ENCODE results near the gene CD28. TPM values are rescaled to one million over a fixed set of nuclear protein-coding genes. Genes with fewer than 3 reads are reported as not detected.
"Not testable (repeated sequence)": the region's sequence is repeated elsewhere in the genome, so short reads cannot be mapped to it uniquely, and the experiment has no call there.

The CD28 gene
- total RNA-seq, 2 donors from 2014 or later: 159 to 191 TPM

- no peak for ATAC-seq
- no peak overlapping the region for H3K27ac Mint-ChIP-seq
Measured at GRCh38 chr2:203682688-203683130, 23.7 kb upstream of the CD28 start.

GRCh38 chr2:203683421-203683820 lies 23.0 kb upstream of the CD28 start:
- peaks cover 7 to 11% of the 10 kb centered on the region in 2 donors for H3K36me3 Mint-ChIP-seq
- DNase-seq (ENCODE audit: low spot score in 2 of 2) (no peak), ATAC-seq (no peak)
- peaks cover 0 to 7% of the 10 kb centered on the region in 2 donors for H3K9me3 Mint-ChIP-seq
- H3K27ac Mint-ChIP-seq: peak overlapping the region in 1 of 2 donors; percentile 79

More at GRCh38 chr2:203682688-203683130, 23.7 kb upstream of the CD28 start:
- DNase-seq (ENCODE audit: low spot score in 2 of 2): no peak
- Mint-ChIP-seq H3K9me3 (peaks cover 0 to 10% of the 10 kb centered on the region in 2 donors), H3K36me3 (peaks cover 7 to 11% of the 10 kb centered on the region in 2 donors)

- Mint-ChIP-seq H3K9me3 (peaks cover 0 to under 1% of the 10 kb centered on the region in 2 donors), H3K27ac (peak overlapping the region in 1 of 2 donors; percentile 79), H3K36me3 (peaks cover 5 to 7% of the 10 kb centered on the region in 2 donors)
- DNase-seq (ENCODE audit: low spot score in 2 of 2) (peak; percentile 19 to 81), ATAC-seq (peak; percentile 98 to 99)
Measured at GRCh38 chr2:203683932-203684556, 22.4 kb upstream of the CD28 start.

GRCh38 chr2:203685081-203685621 lies 21.3 kb upstream of the CD28 start:
- Mint-ChIP-seq H3K27ac (no peak overlapping the region), H3K36me3 (peaks cover 0 to 7% of the 10 kb centered on the region in 2 donors), H3K9me3 (no peaks in the 10 kb centered on the region)
- ATAC-seq: no peak
- no peak for DNase-seq (ENCODE audit: low spot score in 2 of 2)

- H3K9me3 Mint-ChIP-seq: no peaks in the 10 kb centered on the region
- DNase-seq (ENCODE audit: low spot score in 2 of 2) (no peak), ATAC-seq (no peak)
- no peaks in the 10 kb centered on the region for H3K36me3 Mint-ChIP-seq
- no peak overlapping the region for H3K27ac Mint-ChIP-seq
Measured at GRCh38 chr2:203685789-203686420, 20.5 kb upstream of the CD28 start.

- H3K36me3 Mint-ChIP-seq: no peaks in the 10 kb centered on the region
- H3K27ac Mint-ChIP-seq: no peak overlapping the region
- DNase-seq (ENCODE audit: low spot score in 2 of 2) (no peak), ATAC-seq (no peak)
- no peaks in the 10 kb centered on the region for H3K9me3 Mint-ChIP-seq
Measured at GRCh38 chr2:203687165-203687564, 19.3 kb upstream of the CD28 start.

- H3K36me3 Mint-ChIP-seq: no peaks in the 10 kb centered on the region
- no peak overlapping the region for H3K27ac Mint-ChIP-seq
- H3K9me3 Mint-ChIP-seq: no peaks in the 10 kb centered on the region
- DNase-seq (ENCODE audit: low spot score in 2 of 2): no peak
- no peak for ATAC-seq
Measured at GRCh38 chr2:203688798-203689197, 17.6 kb upstream of the CD28 start.

GRCh38 chr2:203689426-203690116 lies 16.9 kb upstream of the CD28 start:
- ATAC-seq (no peak), DNase-seq (ENCODE audit: low spot score in 2 of 2) (no peak)
- no peaks in the 10 kb centered on the region for H3K36me3 Mint-ChIP-seq
- no peaks in the 10 kb centered on the region for H3K9me3 Mint-ChIP-seq
- no peak overlapping the region for H3K27ac Mint-ChIP-seq

GRCh38 chr2:203690117-203690431 lies 16.4 kb upstream of the CD28 start:
- no peak overlapping the region for H3K27ac Mint-ChIP-seq
- no peaks in the 10 kb centered on the region for H3K36me3 Mint-ChIP-seq
- H3K9me3 Mint-ChIP-seq: no peaks in the 10 kb centered on the region
- ATAC-seq (no peak), DNase-seq (ENCODE audit: low spot score in 2 of 2) (no peak)

- DNase-seq (ENCODE audit: low spot score in 2 of 2) (no peak), ATAC-seq (no peak)
- Mint-ChIP-seq H3K9me3 (no peaks in the 10 kb centered on the region), H3K27ac (no peak overlapping the region), H3K36me3 (no peaks in the 10 kb centered on the region)
Measured at GRCh38 chr2:203690441-203691047, 15.9 kb upstream of the CD28 start.

GRCh38 chr2:203691149-203691548 lies 15.3 kb upstream of the CD28 start:
- Mint-ChIP-seq H3K9me3 (no peaks in the 10 kb centered on the region), H3K36me3 (no peaks in the 10 kb centered on the region), H3K27ac (no peak overlapping the region)
- ATAC-seq (no peak), DNase-seq (ENCODE audit: low spot score in 2 of 2) (no peak)

- DNase-seq (ENCODE audit: low spot score in 2 of 2): no peak
- ATAC-seq: no peak
- no peak overlapping the region for H3K27ac Mint-ChIP-seq
- no peaks in the 10 kb centered on the region for H3K9me3 Mint-ChIP-seq
- H3K36me3 Mint-ChIP-seq: no peaks in the 10 kb centered on the region
Measured at GRCh38 chr2:203692031-203692710, 14.3 kb upstream of the CD28 start.

- DNase-seq (ENCODE audit: low spot score in 2 of 2) (no peak), ATAC-seq (peak; percentile 58 to 59)
- peaks cover 3 to 4% of the 10 kb centered on the region in 2 donors for H3K36me3 Mint-ChIP-seq
- no peak overlapping the region for H3K27ac Mint-ChIP-seq
- H3K9me3 Mint-ChIP-seq: peaks cover 3% of the 10 kb centered on the region in 2 donors
Measured at GRCh38 chr2:203693242-203693879, 13.1 kb upstream of the CD28 start.

- no peak for ATAC-seq
- Mint-ChIP-seq H3K27ac (no peak overlapping the region), H3K9me3 (peaks cover 4 to 6% of the 10 kb centered on the region in 2 donors), H3K36me3 (peaks cover 4 to 7% of the 10 kb centered on the region in 2 donors)
- no peak for DNase-seq (ENCODE audit: low spot score in 2 of 2)
Measured at GRCh38 chr2:203694191-203694590, 12.2 kb upstream of the CD28 start.

- no peak for ATAC-seq
- peaks cover 4 to 6% of the 10 kb centered on the region in 2 donors for H3K9me3 Mint-ChIP-seq
- H3K36me3 Mint-ChIP-seq: peaks cover 4 to 11% of the 10 kb centered on the region in 2 donors
- no peak for DNase-seq (ENCODE audit: low spot score in 2 of 2)
- no peak overlapping the region for H3K27ac Mint-ChIP-seq
Measured at GRCh38 chr2:203697190-203697589, 9.2 kb upstream of the CD28 start.

- peaks cover 4 to 16% of the 10 kb centered on the region in 2 donors for H3K36me3 Mint-ChIP-seq
- not testable (repeated sequence) for ATAC-seq; H3K9me3 Mint-ChIP-seq; H3K27ac Mint-ChIP-seq; DNase-seq (ENCODE audit: low spot score in 2 of 2)
Measured at GRCh38 chr2:203697763-203698162, 8.7 kb upstream of the CD28 start.
